PC-3 (cell line): ENCODE data around the gene SDF2.

ENCODE experiments used
- EZH2 ChIP-seq: fragments of 300-600 bp; sonication (generic); IDR thresholded peaks from one replicate; pipeline ENCODE4 v1.6.1; 2017; ENCODE audit warnings: antibody characterized with exemption, mild to moderate bottlenecking, low read length; ENCODE audit not compliant: unreplicated experiment
- EZH2phosphoT487 ChIP-seq: fragments of 300-600 bp; sonication (generic); IDR thresholded peaks from 2 replicates; pipeline ENCODE4 v1.6.1; 2018; ENCODE audit warnings: mild to moderate bottlenecking, antibody characterized with exemption, low read length, borderline replicate concordance
- TF ChIP-seq, protein P1 (sequence below): fragments of 300-600 bp; sonication (generic); conservative IDR thresholded peaks from 2 replicates; pipeline ENCODE4 v1.5.1; 2017; ENCODE audit warnings: antibody characterized with exemption, low read depth, mild to moderate bottlenecking, low read length

DNA sequence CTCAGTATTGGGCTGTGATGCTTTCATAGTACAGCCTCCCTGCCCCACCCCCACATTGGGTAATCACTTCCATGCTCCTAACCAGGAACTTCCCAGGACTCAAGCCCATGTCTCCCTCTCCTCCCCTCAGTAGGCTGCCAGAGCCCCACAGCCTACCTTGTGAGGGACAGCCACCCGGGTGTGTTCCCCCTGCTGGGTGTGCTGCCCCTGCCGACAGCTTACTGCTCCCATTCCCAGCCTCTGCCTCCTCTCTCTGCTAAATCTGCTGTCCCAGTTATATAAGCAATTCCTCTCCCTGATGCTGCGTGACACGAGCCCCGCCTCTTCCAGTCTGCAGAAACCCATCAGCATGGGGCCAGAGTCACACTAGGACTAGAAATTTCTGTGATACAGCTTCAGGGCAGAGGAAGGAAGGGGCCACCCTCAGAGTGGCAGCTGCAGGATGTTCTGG, 47.8 kb downstream of the SDF2 start, which contains the start of gene RSKR:
- no peak for TF ChIP-seq EZH2
- TF ChIP-seq, protein P1, sequence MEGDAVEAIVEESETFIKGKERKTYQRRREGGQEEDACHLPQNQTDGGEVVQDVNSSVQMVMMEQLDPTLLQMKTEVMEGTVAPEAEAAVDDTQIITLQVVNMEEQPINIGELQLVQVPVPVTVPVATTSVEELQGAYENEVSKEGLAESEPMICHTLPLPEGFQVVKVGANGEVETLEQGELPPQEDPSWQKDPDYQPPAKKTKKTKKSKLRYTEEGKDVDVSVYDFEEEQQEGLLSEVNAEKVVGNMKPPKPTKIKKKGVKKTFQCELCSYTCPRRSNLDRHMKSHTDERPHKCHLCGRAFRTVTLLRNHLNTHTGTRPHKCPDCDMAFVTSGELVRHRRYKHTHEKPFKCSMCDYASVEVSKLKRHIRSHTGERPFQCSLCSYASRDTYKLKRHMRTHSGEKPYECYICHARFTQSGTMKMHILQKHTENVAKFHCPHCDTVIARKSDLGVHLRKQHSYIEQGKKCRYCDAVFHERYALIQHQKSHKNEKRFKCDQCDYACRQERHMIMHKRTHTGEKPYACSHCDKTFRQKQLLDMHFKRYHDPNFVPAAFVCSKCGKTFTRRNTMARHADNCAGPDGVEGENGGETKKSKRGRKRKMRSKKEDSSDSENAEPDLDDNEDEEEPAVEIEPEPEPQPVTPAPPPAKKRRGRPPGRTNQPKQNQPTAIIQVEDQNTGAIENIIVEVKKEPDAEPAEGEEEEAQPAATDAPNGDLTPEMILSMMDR = no peak
- no peak for TF ChIP-seq EZH2phosphoT487
